ENCODE data around the gene DZIP1L. TPM values are rescaled to one million over a fixed set of nuclear protein-coding genes. Genes with fewer than 3 reads are reported as not detected.

The DZIP1L gene
- total RNA-seq, 2 donors from 2014 or later: not detected

DNA sequence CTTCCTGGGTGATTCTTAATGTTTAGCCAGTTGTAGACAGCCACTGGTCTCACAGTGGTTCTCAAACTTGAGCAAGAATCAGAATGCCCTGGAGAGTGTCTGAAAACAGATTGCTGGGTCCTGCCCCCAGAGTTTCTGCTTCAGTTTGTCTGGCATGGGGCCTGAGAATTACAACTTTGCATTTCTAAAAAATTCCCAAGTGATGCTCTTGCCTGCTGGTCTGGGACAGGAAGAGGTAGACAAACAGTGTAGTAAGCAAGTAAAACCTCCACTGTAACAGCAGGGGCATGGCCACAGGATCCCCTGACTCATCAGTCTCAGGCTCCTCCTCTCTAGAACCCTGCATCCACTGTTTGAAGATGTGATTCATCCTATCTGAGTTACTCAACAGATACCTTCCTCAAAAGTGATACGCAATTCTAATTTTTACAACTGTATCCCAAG, 36.5 kb downstream of the DZIP1L start:
- no peak overlapping the region for H3K4me3 Mint-ChIP-seq
- H3K4me1 Mint-ChIP-seq: peaks cover 7% of the 10 kb centered on the region
- ATAC-seq: peak; percentile 51
- no peak for DNase-seq
- no peak overlapping the region for H3K27ac Mint-ChIP-seq
- H3K9me3 ChIP-seq (ENCODE audit: control insufficient read depth, low read length, poor library complexity, severe bottlenecking): no peaks in the 10 kb centered on the region
- H3K27me3 Mint-ChIP-seq: peaks cover 68% of the 10 kb centered on the region
- no peaks in the 10 kb centered on the region for H3K36me3 Mint-ChIP-seq (ENCODE audit: low read depth)

DNA sequence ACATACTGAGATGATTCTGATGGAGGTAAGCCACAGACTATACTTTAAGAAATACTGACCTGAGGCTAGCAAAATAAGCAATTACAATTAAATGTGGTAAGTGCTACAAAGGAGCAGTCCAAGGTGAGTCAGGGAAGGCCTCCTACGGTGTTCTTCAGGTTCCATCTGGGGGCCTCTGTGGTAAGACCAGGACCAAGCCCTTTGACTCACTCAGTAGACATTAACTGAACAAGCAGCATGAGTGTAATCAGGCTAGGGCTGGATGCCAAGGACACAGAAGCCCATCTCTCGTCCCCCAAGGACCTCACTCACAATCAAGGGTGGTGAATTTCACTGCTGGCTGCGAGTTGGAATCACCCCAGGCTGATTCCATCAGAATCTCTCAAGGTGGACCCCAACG, 37.3 kb downstream of the DZIP1L start:
- H3K9me3 ChIP-seq (ENCODE audit: control insufficient read depth, low read length, poor library complexity, severe bottlenecking): no peaks in the 10 kb centered on the region
- DNase-seq: no peak
- Mint-ChIP-seq H3K4me1 (peaks cover 7% of the 10 kb centered on the region), H3K36me3 (ENCODE audit: low read depth) (no peaks in the 10 kb centered on the region), H3K27ac (no peak overlapping the region), H3K27me3 (peaks cover 59% of the 10 kb centered on the region), H3K4me3 (no peak overlapping the region)
- ATAC-seq: no peak

DNA sequence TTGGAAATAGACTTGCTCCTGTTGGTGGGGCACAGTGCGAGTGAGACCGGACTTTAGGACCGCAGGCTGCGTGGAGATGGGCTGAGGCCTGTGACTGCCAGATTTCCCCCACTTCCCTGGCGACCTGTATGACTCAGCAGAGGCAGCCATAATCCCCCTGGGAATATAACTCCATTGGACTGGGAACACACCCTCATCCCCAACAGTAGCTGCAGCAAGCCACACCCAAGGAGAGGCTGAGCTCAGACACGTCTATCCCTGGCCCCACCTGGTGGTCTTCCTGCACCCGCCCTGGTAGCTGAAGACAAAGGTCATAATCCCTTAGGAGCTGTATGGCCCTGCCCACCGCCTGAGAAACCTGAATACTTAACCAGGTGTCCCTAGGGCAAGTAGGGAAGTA, 42.6 kb downstream of the DZIP1L start:
- Mint-ChIP-seq H3K27me3 (peaks cover 46% of the 10 kb centered on the region), H3K27ac (no peak overlapping the region), H3K36me3 (ENCODE audit: low read depth) (no peaks in the 10 kb centered on the region), H3K4me3 (no peak overlapping the region), H3K4me1 (no peaks in the 10 kb centered on the region)
- DNase-seq: no peak
- H3K9me3 ChIP-seq (ENCODE audit: control insufficient read depth, low read length, poor library complexity, severe bottlenecking): no peaks in the 10 kb centered on the region
- no peak for ATAC-seq

DNA sequence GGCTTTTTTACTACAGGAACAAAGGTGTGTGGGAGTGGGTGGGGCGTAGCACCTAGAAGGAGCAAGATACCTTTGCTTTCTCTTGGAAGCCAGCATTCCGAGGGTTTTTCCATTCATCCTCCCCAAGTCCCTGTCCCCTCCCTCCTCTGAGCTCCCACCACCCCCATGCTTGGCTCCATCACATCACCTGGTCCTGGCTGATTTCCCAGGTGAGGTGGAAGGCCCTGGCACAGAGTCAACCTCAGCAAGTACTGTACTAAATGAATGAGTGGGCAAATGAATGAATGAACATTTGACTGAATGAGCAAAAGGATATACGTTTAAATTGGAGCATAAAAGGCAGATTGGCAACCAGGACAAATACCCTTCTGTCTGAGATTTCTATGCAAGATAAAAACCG, 45.4 kb downstream of the DZIP1L start:
- DNase-seq (no peak), ATAC-seq (no peak)
- H3K4me3 Mint-ChIP-seq: no peak overlapping the region
- H3K27ac Mint-ChIP-seq: no peak overlapping the region
- no peaks in the 10 kb centered on the region for H3K9me3 ChIP-seq (ENCODE audit: control insufficient read depth, low read length, poor library complexity, severe bottlenecking)
- no peaks in the 10 kb centered on the region for H3K4me1 Mint-ChIP-seq
- H3K36me3 Mint-ChIP-seq (ENCODE audit: low read depth): no peaks in the 10 kb centered on the region
- peaks cover 37% of the 10 kb centered on the region for H3K27me3 Mint-ChIP-seq

DNA sequence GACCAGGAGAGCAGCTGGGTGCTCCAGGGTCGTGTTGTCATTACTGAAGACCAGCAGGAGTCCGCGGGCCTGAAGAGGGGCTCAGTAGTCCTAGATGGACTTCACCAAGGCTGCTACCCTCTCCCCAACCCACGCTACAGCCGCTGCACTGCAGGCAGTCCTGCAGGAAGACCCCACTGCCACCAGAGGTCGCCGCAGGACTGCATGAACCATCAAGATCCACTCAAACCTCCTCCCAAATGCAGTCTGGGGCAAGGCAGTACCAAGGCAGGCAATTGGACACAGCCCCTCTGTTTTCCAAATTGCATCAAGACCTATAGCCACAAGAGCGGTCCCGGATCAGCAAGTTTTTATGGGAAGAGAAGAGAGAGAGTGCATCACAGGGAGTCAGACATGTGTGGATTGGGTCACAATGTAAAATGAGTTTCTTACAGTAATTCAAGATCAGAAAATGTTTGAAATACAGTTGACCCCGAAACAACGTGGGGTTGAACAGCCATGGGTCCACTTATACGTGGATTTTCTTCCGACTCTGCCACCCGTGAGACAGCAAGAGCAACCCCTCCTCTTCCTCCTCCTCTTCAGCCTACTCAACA, 46.7 kb downstream of the DZIP1L start:
- Mint-ChIP-seq H3K27me3 (peaks cover 34% of the 10 kb centered on the region), H3K27ac (no peak overlapping the region), H3K4me3 (no peak overlapping the region), H3K36me3 (ENCODE audit: low read depth) (no peaks in the 10 kb centered on the region), H3K4me1 (no peaks in the 10 kb centered on the region)
- peak; percentile 47 to 57 (median 48) for DNase-seq
- peak; percentile 86 for ATAC-seq
- H3K9me3 ChIP-seq (ENCODE audit: control insufficient read depth, low read length, poor library complexity, severe bottlenecking): no peaks in the 10 kb centered on the region

DNA sequence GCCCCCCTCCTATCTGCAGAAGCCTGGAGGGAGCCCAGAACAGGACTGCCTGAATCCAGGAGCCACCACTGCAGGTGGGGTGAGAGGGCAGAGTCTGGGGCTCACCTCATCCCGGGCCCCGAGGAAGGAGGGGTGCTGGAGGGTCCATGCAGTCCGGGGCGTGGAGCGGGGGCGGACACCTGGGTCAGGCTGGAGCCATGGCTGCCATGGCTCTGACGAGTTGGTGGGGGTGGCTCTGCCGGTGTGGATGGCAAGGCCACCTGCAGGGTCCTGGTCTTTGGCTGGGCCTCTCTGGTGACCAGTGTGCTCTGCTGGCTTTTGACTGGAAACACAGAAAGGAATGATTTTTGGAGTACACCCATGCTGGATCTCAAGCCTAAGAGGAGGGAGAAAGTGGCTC, 47.4 kb downstream of the DZIP1L start:
- no peaks in the 10 kb centered on the region for H3K9me3 ChIP-seq (ENCODE audit: control insufficient read depth, low read length, poor library complexity, severe bottlenecking)
- no peak overlapping the region for H3K27ac Mint-ChIP-seq
- H3K4me1 Mint-ChIP-seq: no peaks in the 10 kb centered on the region
- no peak for ATAC-seq
- H3K27me3 Mint-ChIP-seq: peaks cover 37% of the 10 kb centered on the region
- no peak for DNase-seq
- no peaks in the 10 kb centered on the region for H3K36me3 Mint-ChIP-seq (ENCODE audit: low read depth)
- no peak overlapping the region for H3K4me3 Mint-ChIP-seq

DNA sequence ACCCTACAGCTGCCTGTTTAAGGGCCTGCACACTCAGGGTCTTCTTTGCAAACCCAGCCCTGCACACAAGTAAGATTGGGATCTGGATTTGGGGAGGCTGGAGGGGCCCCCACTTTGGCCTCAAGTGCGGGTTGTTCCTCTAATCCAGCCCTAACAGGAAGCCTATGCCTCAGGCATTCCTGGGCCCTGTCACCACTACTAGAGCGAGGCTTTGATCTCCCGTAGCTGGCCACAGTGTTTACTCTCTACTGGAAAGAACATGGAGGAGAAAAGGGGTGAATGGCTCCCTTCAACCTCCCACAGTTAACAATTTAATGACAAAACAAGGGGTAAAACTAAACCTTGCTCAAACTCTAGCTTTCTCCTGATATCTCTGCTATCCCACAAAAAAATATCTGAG, 48.4 kb downstream of the DZIP1L start:
- no peaks in the 10 kb centered on the region for H3K4me1 Mint-ChIP-seq
- H3K27me3 Mint-ChIP-seq: peaks cover 37% of the 10 kb centered on the region
- DNase-seq (no peak), ATAC-seq (no peak)
- H3K36me3 Mint-ChIP-seq (ENCODE audit: low read depth): no peaks in the 10 kb centered on the region
- no peak overlapping the region for H3K27ac Mint-ChIP-seq
- H3K9me3 ChIP-seq (ENCODE audit: control insufficient read depth, low read length, poor library complexity, severe bottlenecking): no peaks in the 10 kb centered on the region
- no peak overlapping the region for H3K4me3 Mint-ChIP-seq

DNA sequence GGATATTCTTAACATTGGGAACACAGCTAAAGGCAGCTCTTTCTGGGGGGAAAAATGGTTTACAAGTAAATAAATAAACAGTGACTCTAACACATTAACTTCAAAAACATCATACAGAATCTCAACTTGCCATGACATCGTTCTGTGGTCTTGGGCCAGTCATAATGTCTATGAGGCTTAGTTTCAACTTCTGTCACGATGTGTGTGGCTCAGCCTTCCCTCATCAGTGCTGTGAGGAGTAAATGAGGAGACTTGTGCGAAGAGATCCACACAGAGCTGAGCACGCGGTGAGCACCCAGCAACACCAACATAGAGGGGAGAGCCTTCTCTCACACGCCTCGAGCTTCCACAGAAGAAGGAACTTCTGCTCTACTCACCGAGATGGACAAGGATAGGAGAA, 49.0 kb downstream of the DZIP1L start:
- H3K27me3 Mint-ChIP-seq: peaks cover 32% of the 10 kb centered on the region

DNA sequence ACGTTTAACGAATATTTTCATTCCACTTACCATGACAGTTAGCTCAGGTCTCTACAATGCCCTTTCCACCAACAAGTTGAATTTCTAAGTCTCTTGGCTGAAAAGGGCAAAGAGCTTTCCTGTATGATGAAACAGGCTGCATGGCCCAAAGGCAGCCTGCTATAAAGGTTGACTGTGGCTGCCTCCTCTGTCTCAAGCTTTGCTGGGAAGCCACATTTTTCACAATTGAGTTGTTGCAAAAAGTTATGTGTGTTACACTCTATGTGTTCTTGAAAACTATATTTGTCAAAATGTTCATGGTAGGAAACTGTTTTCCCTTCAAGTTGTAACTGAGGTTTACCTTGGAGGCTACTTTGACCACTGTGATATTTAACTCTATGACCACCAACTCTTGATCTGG, 49.5 kb downstream of the DZIP1L start:
- ATAC-seq (no peak), DNase-seq (no peak)
- Mint-ChIP-seq H3K4me3 (no peak overlapping the region), H3K36me3 (ENCODE audit: low read depth) (no peaks in the 10 kb centered on the region), H3K4me1 (no peaks in the 10 kb centered on the region), H3K27ac (no peak overlapping the region), H3K27me3 (peaks cover 28% of the 10 kb centered on the region)
- H3K9me3 ChIP-seq (ENCODE audit: control insufficient read depth, low read length, poor library complexity, severe bottlenecking): no peaks in the 10 kb centered on the region

More for the DNA sequence above, 49.0 kb downstream of the DZIP1L start:
- H3K36me3 Mint-ChIP-seq (ENCODE audit: low read depth): no peaks in the 10 kb centered on the region
- no peaks in the 10 kb centered on the region for H3K9me3 ChIP-seq (ENCODE audit: control insufficient read depth, low read length, poor library complexity, severe bottlenecking)
- H3K27ac Mint-ChIP-seq: no peak overlapping the region
- DNase-seq (no peak), ATAC-seq (no peak)
- H3K4me3 Mint-ChIP-seq: no peak overlapping the region
- H3K4me1 Mint-ChIP-seq: no peaks in the 10 kb centered on the region

DNA sequence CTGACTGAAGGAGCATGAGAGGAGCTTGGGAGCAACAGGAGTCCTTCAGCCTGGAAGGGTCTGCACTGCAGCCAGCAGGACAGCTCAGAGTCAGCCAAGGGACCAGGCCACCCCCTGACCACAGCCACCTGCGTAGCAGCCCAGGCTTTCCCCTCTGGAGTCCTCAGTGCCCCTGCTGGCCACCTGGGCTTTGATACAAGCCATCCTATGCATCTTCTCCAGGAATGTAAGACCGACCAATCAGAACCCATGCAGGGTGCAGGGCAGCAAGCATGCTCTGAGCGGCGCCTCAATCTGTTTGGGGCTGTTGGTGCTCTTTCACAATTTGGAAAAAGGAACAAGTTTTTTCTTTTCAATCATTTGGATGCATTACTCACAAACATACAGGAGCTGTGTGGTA, 52.0 kb downstream of the DZIP1L start:
- peaks cover 11% of the 10 kb centered on the region for H3K27me3 Mint-ChIP-seq
- no peaks in the 10 kb centered on the region for H3K36me3 Mint-ChIP-seq (ENCODE audit: low read depth)
- no peak overlapping the region for H3K27ac Mint-ChIP-seq
- no peaks in the 10 kb centered on the region for H3K9me3 ChIP-seq (ENCODE audit: control insufficient read depth, low read length, poor library complexity, severe bottlenecking)
- H3K4me1 Mint-ChIP-seq: no peaks in the 10 kb centered on the region
- no peak overlapping the region for H3K4me3 Mint-ChIP-seq
- ATAC-seq (no peak), DNase-seq (no peak)

DNA sequence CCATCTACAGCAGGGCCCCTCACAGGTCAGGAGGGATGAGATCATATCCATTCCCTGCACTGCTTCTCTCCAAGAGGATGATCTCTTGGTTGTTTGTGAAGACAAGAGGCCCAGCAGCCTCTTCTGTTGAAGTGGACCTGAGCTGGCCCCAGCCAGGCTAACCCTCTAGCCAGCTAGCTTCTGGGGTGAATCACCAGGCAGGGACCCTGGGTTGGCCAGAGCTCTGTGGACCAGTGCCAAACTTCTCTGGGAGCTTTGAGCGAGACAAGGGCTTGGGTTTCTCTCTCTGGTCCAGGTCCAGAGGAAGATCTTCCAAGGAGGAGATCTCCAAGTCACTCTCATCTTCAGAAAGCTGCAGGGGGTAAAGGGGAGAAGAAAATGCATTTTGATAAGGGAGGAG, 52.8 kb downstream of the DZIP1L start:
- Mint-ChIP-seq H3K4me1 (no peaks in the 10 kb centered on the region), H3K4me3 (no peak overlapping the region), H3K27ac (no peak overlapping the region), H3K27me3 (peaks cover 10% of the 10 kb centered on the region), H3K36me3 (ENCODE audit: low read depth) (no peaks in the 10 kb centered on the region)
- DNase-seq (no peak), ATAC-seq (no peak)
- H3K9me3 ChIP-seq (ENCODE audit: control insufficient read depth, low read length, poor library complexity, severe bottlenecking): no peaks in the 10 kb centered on the region

DNA sequence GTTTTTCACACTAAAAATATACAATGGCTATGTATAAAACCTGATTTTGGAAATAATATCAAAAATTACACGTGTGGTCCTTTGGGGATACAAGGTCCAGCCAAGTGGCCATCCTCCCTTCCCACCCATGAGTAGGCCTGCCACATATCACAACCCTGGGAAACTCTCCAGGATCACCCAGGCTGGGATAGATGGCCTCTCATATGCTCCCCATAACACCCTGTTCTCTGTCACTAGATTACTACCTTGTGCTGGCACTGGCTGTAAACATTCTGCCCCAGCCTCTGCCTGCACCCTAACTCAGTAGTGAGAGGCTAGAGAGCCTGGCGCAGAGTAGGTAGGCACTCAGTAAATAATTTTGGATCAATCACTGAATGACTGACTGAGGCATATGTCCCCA, 53.4 kb downstream of the DZIP1L start:
- Mint-ChIP-seq H3K36me3 (ENCODE audit: low read depth) (no peaks in the 10 kb centered on the region), H3K4me1 (no peaks in the 10 kb centered on the region), H3K27ac (no peak overlapping the region), H3K4me3 (no peak overlapping the region), H3K27me3 (peaks cover 10% of the 10 kb centered on the region)
- no peaks in the 10 kb centered on the region for H3K9me3 ChIP-seq (ENCODE audit: control insufficient read depth, low read length, poor library complexity, severe bottlenecking)
- no peak for ATAC-seq
- DNase-seq: no peak

DNA sequence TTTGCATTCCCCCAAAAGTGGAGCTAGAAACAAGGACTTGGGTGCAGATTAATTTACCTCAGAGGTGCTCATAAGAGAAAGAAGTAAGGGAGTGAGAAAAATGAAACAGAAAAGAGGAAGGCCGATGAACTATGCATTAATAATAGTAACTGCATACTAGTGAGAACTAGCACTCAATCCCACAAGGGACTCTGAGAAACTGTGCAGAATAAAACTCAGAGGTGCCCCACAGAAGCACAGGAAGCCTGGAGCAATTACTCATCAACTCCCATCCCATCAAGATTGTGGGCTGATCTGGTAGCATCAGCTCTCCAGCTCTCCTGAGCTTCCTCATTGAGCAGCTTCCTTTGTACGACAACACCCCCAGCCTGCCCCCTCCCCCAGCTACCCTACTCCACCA, 54.6 kb downstream of the DZIP1L start:
- no peak overlapping the region for H3K27ac Mint-ChIP-seq
- H3K4me3 Mint-ChIP-seq: no peak overlapping the region
- H3K27me3 Mint-ChIP-seq: peaks cover 9% of the 10 kb centered on the region
- ATAC-seq (no peak), DNase-seq (no peak)
- no peaks in the 10 kb centered on the region for H3K9me3 ChIP-seq (ENCODE audit: control insufficient read depth, low read length, poor library complexity, severe bottlenecking)
- no peaks in the 10 kb centered on the region for H3K4me1 Mint-ChIP-seq
- no peaks in the 10 kb centered on the region for H3K36me3 Mint-ChIP-seq (ENCODE audit: low read depth)

DNA sequence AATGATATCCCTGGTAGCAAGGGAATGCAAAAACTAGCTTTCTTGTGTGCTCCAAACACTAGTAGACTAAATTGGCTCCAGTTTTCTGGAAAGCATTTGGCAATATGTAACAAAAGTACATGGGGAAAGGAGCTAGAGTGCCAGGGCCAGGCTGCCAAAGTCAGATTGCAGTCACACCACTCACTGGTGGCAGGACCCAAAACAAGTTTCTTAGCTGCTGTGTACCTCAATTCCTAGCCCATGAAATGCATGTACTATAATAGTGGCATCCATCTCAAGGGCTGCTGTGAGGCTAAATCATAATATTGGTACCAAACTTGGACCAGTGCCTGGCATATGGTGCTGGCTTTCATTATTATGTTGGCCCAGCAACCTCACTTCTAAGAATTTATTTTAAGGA, 56.1 kb downstream of the DZIP1L start:
- H3K27me3 Mint-ChIP-seq: peaks cover 18% of the 10 kb centered on the region
- no peak for ATAC-seq
- no peaks in the 10 kb centered on the region for H3K4me1 Mint-ChIP-seq
- H3K4me3 Mint-ChIP-seq: no peak overlapping the region
- no peaks in the 10 kb centered on the region for H3K36me3 Mint-ChIP-seq (ENCODE audit: low read depth)
- H3K27ac Mint-ChIP-seq: no peak overlapping the region
- DNase-seq: no peak
- no peaks in the 10 kb centered on the region for H3K9me3 ChIP-seq (ENCODE audit: control insufficient read depth, low read length, poor library complexity, severe bottlenecking)
